Ishikawa (cell line): Measurements from ENCODE around the gene TECR.

Source experiments
- CEBPB ChIP-seq: IDR thresholded peaks from 2 replicates; pipeline ENCODE4 v1.6.1; 2012
- CREB1 ChIP-seq: IDR thresholded peaks from 2 replicates; pipeline ENCODE4 v1.6.1; 2012; ENCODE audit warnings: low read depth
- EGR1 ChIP-seq: IDR thresholded peaks from 2 replicates; pipeline ENCODE4 v1.6.1; 2012
- EP300 ChIP-seq: IDR thresholded peaks from 2 replicates; pipeline ENCODE4 v1.6.1; 2012; ENCODE audit warnings: borderline replicate concordance
- FOXM1 ChIP-seq: IDR thresholded peaks from 2 replicates; pipeline ENCODE4 v1.6.1; 2012; ENCODE audit warnings: low read depth, borderline replicate concordance
- NFIC ChIP-seq: IDR thresholded peaks from 2 replicates; pipeline ENCODE4 v1.6.1; 2012
- RAD21 ChIP-seq: IDR thresholded peaks from 2 replicates; pipeline ENCODE4 v1.6.1; 2012; ENCODE audit warnings: low read depth
- TAF1 ChIP-seq: IDR thresholded peaks from 2 replicates; pipeline ENCODE4 v1.6.1; 2012; ENCODE audit warnings: low read depth, mild to moderate bottlenecking
- TCF12 ChIP-seq: IDR thresholded peaks from 2 replicates; pipeline ENCODE4 v1.6.1; 2012; ENCODE audit warnings: low read depth
- TEAD4 ChIP-seq: IDR thresholded peaks from 2 replicates; pipeline ENCODE4 v1.6.1; 2012
- YY1 ChIP-seq: IDR thresholded peaks from 2 replicates; pipeline ENCODE4 v1.6.1; 2012; ENCODE audit warnings: low read depth
- ZBTB7A ChIP-seq: IDR thresholded peaks from 2 replicates; pipeline ENCODE4 v1.6.1; 2012; ENCODE audit warnings: low read depth
- TF ChIP-seq, protein P1 (sequence below): IDR thresholded peaks from 2 replicates; pipeline ENCODE4 v1.6.1; 2012
- TF ChIP-seq, protein P2 (sequence below): IDR thresholded peaks from 2 replicates; pipeline ENCODE4 v1.6.1; 2012; ENCODE audit warnings: low read depth, mild to moderate bottlenecking
- TF ChIP-seq, protein P3 (sequence below): IDR thresholded peaks from 2 replicates; pipeline ENCODE4 v1.6.1; 2012

TECR gene

DNA sequence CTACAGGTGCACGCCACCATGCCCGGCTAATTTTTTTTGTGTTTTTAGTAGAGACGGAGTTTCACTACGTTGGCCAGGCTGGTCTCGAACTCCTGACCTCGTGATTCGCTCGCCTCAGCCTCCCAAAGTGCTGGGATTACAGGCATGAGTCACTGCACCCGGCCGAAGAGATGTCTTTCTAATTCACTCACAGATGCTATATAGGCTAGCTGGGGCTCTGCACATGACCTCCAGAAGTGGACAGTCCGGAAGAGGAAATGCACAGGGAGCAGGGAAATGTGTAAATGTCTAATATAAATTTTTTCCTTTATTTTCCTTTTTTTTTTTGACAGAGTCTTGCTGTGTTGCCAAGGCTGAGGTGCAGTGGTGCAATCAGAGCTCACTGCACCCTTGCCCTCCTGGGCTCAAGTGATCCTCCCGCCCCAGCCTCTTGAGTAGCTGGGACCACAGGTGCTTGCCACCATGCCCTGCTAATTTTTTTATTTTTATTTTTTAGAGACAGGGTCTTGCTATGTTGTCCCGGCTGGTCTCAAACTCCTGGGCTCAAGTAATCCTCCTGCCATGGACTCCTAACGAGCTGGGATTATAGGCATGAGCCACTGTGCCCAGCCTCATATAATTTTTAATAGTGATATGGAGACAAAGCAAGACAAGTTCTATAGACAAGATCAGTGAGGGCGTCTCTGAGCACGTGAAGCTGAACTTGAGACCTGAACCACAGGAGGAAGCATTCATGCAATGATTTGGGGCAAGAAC lies 41.8 kb upstream of the TECR start:
- TF ChIP-seq EP300 (no peak), CREB1 (no peak), TAF1 (no peak), RAD21 (no peak), CEBPB (no peak), FOXM1 (no peak), TEAD4 (no peak)
- TF ChIP-seq, protein P1, sequence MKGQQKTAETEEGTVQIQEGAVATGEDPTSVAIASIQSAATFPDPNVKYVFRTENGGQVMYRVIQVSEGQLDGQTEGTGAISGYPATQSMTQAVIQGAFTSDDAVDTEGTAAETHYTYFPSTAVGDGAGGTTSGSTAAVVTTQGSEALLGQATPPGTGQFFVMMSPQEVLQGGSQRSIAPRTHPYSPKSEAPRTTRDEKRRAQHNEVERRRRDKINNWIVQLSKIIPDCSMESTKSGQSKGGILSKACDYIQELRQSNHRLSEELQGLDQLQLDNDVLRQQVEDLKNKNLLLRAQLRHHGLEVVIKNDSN = no peak
- TF ChIP-seq, protein P2, sequence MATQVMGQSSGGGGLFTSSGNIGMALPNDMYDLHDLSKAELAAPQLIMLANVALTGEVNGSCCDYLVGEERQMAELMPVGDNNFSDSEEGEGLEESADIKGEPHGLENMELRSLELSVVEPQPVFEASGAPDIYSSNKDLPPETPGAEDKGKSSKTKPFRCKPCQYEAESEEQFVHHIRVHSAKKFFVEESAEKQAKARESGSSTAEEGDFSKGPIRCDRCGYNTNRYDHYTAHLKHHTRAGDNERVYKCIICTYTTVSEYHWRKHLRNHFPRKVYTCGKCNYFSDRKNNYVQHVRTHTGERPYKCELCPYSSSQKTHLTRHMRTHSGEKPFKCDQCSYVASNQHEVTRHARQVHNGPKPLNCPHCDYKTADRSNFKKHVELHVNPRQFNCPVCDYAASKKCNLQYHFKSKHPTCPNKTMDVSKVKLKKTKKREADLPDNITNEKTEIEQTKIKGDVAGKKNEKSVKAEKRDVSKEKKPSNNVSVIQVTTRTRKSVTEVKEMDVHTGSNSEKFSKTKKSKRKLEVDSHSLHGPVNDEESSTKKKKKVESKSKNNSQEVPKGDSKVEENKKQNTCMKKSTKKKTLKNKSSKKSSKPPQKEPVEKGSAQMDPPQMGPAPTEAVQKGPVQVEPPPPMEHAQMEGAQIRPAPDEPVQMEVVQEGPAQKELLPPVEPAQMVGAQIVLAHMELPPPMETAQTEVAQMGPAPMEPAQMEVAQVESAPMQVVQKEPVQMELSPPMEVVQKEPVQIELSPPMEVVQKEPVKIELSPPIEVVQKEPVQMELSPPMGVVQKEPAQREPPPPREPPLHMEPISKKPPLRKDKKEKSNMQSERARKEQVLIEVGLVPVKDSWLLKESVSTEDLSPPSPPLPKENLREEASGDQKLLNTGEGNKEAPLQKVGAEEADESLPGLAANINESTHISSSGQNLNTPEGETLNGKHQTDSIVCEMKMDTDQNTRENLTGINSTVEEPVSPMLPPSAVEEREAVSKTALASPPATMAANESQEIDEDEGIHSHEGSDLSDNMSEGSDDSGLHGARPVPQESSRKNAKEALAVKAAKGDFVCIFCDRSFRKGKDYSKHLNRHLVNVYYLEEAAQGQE = no peak

DNA sequence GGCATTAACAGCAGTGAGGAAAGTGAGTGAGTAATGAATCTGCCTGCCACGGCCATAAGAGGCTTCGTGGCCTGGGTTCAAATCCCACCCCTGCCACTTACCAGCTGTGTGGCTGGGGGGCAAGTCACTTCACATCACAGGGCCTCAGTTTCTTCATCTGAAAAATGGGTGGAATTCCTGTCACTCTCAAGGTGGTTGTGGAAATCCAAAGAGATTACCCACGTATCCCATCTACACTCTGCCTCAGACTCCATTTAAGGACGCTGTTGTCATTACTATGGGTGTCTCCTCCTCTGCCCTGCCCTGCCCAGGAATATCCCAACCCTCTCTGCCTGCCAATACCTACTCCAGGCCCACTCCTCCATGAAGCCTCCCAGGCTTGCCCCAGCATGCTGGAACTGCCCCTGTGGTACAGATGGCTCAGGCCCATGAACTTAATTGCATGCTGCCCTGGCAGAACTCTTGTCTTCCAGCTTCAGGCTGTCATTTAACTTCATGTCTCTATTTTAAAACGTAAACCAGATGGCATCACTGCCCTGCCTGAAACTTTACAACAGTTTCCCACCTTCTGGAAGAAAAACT lies 36.5 kb upstream of the TECR start:
- TF ChIP-seq CEBPB = no peak
- no peak for TF ChIP-seq EGR1
- TF ChIP-seq RAD21 = no peak
- TF ChIP-seq CREB1 = no peak
- no peak for TF ChIP-seq YY1
- no peak for TF ChIP-seq NFIC
- TF ChIP-seq EP300 = no peak
- TF ChIP-seq, protein P2 = no peak
- no peak for TF ChIP-seq TAF1

DNA sequence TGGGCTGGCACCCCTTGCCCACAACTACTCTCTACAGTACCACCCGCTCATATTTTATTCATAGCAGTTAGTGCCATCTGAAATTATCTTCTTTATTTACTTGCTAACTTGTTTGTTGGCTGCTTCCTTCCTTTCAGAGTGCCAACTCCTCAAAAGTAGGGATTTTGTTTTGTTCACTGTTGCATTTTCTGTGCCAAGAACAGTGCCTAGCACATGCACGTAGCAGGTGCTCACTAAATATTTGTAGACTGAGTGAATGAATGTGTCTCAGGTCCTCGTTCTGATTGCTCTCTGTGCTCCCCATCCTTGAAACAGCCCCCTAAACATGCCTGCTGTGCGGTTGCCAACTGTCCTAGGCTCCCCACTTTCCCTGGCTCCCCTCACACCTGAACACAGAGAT lies 35.0 kb upstream of the TECR start:
- no peak for TF ChIP-seq TCF12
- no peak for TF ChIP-seq FOXM1
- TF ChIP-seq EGR1 = no peak
- no peak for TF ChIP-seq YY1
- no peak for TF ChIP-seq CREB1
- TF ChIP-seq RAD21 = no peak
- no peak for TF ChIP-seq NFIC
- TF ChIP-seq TAF1 = no peak
- TF ChIP-seq, protein P3, sequence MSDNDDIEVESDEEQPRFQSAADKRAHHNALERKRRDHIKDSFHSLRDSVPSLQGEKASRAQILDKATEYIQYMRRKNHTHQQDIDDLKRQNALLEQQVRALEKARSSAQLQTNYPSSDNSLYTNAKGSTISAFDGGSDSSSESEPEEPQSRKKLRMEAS = no peak
- no peak for TF ChIP-seq EP300
- TF ChIP-seq, protein P1 = no peak
- TF ChIP-seq, protein P2 = no peak
- TF ChIP-seq ZBTB7A = no peak
- TF ChIP-seq TEAD4 = no peak
- TF ChIP-seq CEBPB = no peak

DNA sequence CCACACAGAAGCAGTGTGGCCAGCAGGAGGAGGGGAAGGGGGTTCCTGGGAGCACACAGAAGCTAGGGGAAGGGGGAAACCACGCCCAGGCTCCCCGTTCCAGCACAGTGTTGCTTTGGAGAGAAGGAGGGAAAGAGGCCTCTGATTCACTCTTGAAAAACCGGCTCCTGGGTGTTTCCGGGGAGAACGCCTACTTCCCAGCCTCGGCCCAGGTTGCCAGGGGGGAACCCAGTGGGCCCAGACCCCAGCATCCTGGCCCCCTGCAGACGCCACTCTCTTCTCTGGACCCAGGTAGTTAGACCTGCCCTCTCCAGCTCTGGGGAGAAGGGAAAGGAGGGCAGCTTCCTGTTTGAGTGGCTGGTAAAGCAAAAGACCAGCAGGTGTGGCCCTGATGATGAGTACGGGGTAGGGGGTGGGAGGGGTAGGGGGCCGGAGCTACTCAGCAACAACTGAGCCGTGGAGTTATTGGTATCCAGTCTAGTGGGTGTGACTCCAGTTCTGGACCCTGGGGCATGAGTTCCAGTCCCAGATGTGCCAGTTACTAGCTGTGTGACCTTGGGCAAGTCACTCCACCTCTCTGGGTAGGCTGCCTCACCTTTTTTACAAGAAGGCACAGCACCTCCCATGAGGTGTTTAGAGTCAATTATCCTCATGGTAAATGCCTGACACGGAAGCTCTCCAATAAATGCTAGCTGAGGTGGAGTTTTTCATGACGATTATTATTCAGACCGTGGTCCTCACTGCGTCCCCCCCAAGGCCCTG lies 34.3 kb upstream of the TECR start:
- TF ChIP-seq EGR1 = no peak
- TF ChIP-seq, protein P1 = no peak
- no peak for TF ChIP-seq TAF1
- TF ChIP-seq, protein P3 = no peak
- no peak for TF ChIP-seq NFIC
- no peak for TF ChIP-seq RAD21
- TF ChIP-seq, protein P2 = no peak
- TF ChIP-seq TCF12 = no peak
- TF ChIP-seq ZBTB7A = no peak
- TF ChIP-seq CREB1 = no peak
- no peak for TF ChIP-seq FOXM1
- TF ChIP-seq YY1 = no peak
